22Rv1 (cell line): Measurements from ENCODE around the gene PLEKHS1.
A peak's percentile ranks its signal among the peaks of the same experiment; 100 is the strongest.

Experiments
- H3K27ac ChIP-seq: fragments of 450-650 bp; 2 replicates; pipeline ENCODE4 v1.5.1; 2017
- ZFX ChIP-seq: fragments of 450-650 bp; IDR thresholded peaks from 2 replicates; pipeline ENCODE4 v1.6.1; 2017; ENCODE audit warnings: antibody characterized with exemption, borderline replicate concordance
- TF ChIP-seq, protein P1 (sequence below): fragments of 450-650 bp; IDR thresholded peaks from 2 replicates; pipeline ENCODE4 v1.5.1; 2017; ENCODE audit warnings: mild to moderate bottlenecking

The PLEKHS1 gene

DNA sequence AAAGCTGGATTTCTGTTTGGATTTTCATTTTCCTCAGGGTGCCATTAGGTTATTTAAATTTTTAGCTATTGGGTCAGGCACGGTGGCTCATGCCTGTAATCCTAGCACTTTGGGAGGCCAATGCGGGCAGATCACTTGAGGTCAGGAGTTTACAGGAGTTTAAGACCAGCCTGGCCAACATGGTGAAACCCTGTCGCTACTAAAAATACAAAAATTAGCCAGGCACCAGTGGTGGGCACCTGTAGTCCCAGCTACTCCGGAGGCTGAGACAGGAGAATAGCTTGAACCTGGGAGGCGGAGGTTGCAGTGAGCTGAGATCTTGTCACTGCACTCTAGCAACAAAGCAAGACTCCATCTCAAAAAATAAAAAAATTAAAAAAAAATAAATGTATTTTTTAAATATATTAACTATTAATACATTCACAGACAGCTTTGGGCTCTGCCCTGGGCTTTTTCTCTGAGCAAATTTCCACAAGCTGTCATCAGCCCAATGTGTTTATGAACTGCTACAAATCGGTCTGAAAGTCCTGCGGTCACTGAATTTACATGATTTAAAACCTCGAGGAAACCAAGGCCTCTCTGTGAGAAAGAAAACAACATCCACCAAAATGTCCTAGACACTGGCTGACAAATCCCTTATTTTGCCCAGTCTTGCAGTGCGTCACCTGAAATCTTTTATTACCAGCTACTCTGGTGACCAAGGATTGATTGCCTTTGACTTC, 19.2 kb upstream of the PLEKHS1 start:
- TF ChIP-seq, protein P1, sequence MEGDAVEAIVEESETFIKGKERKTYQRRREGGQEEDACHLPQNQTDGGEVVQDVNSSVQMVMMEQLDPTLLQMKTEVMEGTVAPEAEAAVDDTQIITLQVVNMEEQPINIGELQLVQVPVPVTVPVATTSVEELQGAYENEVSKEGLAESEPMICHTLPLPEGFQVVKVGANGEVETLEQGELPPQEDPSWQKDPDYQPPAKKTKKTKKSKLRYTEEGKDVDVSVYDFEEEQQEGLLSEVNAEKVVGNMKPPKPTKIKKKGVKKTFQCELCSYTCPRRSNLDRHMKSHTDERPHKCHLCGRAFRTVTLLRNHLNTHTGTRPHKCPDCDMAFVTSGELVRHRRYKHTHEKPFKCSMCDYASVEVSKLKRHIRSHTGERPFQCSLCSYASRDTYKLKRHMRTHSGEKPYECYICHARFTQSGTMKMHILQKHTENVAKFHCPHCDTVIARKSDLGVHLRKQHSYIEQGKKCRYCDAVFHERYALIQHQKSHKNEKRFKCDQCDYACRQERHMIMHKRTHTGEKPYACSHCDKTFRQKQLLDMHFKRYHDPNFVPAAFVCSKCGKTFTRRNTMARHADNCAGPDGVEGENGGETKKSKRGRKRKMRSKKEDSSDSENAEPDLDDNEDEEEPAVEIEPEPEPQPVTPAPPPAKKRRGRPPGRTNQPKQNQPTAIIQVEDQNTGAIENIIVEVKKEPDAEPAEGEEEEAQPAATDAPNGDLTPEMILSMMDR, result no peak
- TF ChIP-seq ZFX, result no peak
- no peak overlapping the region for H3K27ac ChIP-seq

DNA sequence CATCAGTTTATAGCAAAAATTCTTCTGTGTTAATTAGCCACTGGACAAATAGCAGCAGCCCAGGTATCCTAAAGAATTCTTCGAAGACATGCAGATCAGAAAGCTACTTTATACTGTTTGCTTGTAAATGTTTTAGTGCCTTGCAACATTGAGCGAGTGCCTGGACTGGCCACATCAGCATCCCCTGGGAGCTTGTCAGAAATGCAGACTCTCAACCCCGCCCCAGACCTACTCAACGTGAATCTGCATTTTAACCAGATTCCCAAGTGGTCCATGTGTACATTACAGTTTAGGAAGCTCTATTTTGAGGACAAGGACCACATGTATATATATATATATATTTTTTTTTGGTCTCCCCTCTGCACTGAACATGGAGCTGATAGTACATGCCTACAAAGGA, 18.5 kb upstream of the PLEKHS1 start:
- no peak overlapping the region for H3K27ac ChIP-seq
- TF ChIP-seq ZFX, result no peak
- TF ChIP-seq, protein P1, result no peak

DNA sequence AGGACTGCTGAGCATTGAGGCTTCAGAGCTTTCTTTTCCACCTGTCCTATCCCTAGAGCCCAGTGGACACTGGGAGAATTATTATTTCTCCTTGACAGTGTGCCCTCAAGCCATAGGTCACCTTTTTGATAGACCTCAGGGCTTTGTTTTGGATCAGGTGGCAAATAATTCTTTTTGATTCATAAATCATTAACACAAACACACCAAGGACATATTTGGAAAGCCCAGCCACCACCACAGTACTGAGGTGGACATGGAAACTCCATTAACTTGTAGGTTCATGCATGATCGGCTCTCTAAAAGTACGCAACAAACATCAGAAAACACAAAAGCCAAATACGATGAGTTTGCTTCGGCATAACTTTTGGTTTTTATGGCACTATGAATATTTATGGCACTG, 17.8 kb upstream of the PLEKHS1 start:
- H3K27ac ChIP-seq, result no peak overlapping the region; the same call in 1 of the 2 replicates
- no peak for TF ChIP-seq ZFX
- TF ChIP-seq, protein P1, result no peak

DNA sequence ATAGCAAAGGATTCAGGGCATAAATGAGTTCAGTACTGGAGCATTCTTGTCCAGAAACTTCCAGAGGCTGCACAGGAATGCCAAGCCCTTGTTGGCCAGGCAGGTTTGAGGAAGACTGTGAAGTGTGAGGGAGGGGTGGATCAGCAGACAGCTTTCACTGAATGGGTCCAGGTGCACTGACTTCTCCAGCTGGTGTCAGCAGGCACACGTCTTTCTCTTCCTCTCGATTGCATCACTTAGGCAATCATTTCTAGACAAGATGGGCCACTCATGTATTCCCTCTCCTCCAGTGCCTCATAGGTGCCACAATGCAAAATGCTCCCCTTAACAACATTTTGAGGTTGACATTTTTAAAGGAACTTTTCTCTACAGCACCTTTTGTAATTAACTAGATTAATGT, 15.6 kb upstream of the PLEKHS1 start:
- H3K27ac ChIP-seq, result peak overlapping the region; percentile 29; the same call in 1 of the 2 replicates
- TF ChIP-seq ZFX, result no peak
- TF ChIP-seq, protein P1, result peak; percentile 35

- TF ChIP-seq ZFX, result no peak
- TF ChIP-seq, protein P1, result no peak
- H3K27ac ChIP-seq, result peak overlapping the region; percentile 29; the same call in 1 of the 2 replicates
Measured at GRCh38 chr10:113736576-113736975, 14.9 kb upstream of the PLEKHS1 start.

GRCh38 chr10:113739031-113739430, 12.5 kb upstream of the PLEKHS1 start:
- no peak for TF ChIP-seq ZFX
- TF ChIP-seq, protein P1, result no peak
- no peak overlapping the region for H3K27ac ChIP-seq

DNA sequence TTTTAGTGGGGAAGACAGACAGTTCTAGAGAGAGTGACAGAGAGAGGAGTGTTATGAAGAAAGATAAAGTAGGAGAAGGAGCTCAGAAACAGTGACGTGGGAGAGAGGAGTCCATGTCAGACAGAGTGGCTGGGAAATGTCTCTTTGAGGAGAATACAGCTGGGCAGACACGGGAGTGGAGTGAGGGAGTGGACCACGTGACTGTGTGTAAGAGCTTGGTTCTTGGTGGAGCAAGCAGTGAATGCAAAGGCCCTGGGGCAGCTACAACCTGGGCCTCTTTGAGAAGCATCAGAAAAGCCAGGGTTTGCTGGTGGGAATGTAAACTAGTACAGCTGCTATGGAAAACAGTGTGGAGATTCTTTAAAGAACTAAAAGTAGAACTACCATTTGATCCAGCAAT, 11.9 kb upstream of the PLEKHS1 start:
- H3K27ac ChIP-seq, result no peak overlapping the region

More for the DNA sequence above, 11.9 kb upstream of the PLEKHS1 start:
- TF ChIP-seq, protein P1, result no peak
- TF ChIP-seq ZFX, result no peak
